Stimulated activated CD4-positive, alpha-beta T cell treated with anti-CD3 and anti-CD28 coated beads, TNF-alpha, amount 100 ng/mL, for 24 hours (primary cell): Measurements from ENCODE around the gene MFRP.

Experiments
- DNase-seq, 3 experiments: peaks; one replicate each; pipeline ENCODE4 v3.0.0-alpha.2; 2020; ENCODE audit warnings: low read depth in 3 of 3

Gene MFRP

GRCh38 chr11:119338318-119338890 is 8.1 kb downstream of the MFRP start:
- DNase-seq = peak; percentile 45 to 68 (median 46)

GRCh38 chr11:119337581-119338317 is 8.8 kb downstream of the MFRP start:
- no peak for DNase-seq

- DNase-seq = no peak
Measured at GRCh38 chr11:119336744-119337469, 9.6 kb downstream of the MFRP start.

GRCh38 chr11:119335655-119336543 is 10.6 kb downstream of the MFRP start:
- no peak for DNase-seq

- DNase-seq = no peak
Measured at GRCh38 chr11:119335091-119335654, 11.3 kb downstream of the MFRP start.

DNA sequence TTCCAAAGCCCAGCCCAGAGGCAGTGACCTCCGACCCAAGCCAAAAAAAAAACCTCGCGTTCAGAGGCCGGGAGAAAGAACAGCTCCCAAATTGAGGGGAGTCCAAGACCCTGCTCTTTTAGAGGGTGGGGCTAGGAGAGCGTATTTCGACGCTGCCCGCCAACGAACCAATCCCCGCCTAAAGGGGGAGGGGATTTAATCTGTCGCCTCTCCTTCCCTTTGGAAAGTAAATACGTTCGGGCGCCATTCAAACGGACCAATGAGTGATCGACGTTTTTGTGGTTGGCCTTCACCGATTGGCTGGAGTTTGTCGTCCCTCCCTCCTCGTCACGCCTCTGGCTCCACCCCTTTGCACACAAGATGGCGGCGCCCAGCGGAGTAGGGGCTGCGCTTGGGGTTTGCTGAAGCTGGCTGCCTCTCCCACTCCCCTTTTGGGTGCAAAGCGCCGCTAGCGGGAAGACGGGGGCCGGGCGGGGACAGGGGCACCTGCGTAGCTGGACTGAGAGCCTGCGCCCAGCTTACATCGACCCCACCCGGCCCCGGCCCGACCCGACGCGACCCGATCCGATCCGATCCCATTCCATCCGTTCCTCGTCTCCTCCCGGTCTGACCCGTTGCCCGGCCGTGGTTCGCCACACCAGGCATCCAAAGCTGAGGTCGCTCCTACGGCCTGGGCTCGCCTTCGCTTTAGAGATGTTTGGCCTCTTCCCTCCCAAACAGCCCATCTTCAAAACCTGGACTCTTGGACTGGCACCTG is 12.2 kb downstream of the MFRP start, which contains the start of gene RNF26:
TSS of gene RNF26 (plus strand) at position 354 of the 757 bp plus-strand sequence. CDS start 596 bp downstream, outside the sequence.
- DNase-seq = peak; percentile 85 to 95 (median 92)

DNA sequence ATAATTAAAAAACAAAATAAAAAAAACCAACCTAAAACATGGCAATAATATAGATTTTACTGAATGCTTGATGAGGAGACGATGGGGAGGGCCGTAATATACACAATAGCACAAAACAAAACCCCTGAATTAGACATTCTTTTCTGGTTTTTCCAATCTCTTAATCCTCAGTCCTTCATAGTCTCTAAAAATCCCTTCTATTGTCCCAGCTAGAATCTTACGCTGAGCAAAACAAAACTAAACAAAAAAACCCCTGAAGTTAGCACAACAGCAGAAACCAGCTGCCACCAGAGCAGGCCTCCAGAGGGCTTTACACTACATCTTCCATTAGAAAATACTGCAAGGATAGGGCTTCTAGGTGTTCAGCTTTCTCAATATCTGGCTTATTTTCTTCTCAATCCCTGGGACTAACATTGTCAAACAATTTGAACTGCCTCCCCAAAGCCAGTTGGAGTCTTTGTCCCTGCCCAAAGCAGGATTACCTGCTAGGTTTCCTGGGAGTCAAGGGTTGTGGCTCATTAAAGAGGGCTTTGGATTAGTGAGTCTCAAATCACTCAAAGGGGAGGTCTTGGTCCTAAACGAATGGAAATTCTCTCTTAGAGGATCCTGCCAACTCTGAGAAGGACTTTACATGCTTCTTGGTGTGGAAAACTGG is 14.3 kb downstream of the MFRP start:
- no peak for DNase-seq

DNA sequence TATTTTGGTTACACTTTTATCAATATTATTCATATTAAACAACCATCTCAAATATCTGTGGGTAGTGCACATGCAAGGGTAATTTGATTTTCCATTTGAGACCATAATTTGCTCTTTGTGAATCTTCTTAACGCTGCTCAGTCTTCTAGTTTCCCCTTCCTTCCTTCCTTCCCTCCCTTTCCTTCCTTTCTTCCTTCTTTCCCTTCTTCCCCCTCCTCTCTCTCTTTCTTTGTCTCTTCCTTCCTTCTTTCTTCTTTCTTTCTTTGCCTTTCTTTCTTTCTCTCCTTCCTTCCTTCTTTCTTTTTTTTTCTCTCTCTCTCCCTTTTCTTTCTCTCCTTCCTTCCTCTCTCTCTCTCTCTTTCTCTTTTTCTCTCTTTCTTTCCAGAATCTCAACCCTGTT is 16.3 kb downstream of the MFRP start:
- no peak for DNase-seq

- DNase-seq = no peak
Measured at GRCh38 chr11:119329320-119329719, 17.2 kb downstream of the MFRP start.

GRCh38 chr11:119324189-119324588 is 22.3 kb downstream of the MFRP start:
- no peak for DNase-seq

DNA sequence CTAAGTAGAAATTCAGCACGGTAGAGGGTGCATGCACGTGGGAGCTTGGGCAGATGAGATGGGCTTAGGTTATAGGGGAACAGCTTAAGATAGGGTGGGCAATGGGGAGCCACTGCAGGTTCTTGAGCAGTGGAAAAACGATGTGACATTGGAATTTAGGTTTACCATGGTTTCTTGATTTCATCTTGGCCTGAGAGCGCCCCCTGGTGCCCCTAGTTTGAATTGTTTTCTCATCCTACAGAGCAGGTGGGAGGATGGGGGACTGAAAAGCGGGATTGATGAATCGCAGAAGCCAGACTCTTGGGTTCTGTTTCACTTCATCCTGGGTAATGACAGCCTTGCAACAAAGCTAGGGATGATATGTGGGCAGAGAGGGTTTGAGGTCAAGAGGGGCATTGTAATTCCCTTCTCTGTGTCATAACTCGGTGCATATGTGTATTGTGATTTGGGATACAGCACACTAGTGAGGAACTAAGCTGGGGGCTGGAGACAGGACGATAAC is 22.9 kb downstream of the MFRP start:
- peak; percentile 60 to 78 (median 67) for DNase-seq

DNA sequence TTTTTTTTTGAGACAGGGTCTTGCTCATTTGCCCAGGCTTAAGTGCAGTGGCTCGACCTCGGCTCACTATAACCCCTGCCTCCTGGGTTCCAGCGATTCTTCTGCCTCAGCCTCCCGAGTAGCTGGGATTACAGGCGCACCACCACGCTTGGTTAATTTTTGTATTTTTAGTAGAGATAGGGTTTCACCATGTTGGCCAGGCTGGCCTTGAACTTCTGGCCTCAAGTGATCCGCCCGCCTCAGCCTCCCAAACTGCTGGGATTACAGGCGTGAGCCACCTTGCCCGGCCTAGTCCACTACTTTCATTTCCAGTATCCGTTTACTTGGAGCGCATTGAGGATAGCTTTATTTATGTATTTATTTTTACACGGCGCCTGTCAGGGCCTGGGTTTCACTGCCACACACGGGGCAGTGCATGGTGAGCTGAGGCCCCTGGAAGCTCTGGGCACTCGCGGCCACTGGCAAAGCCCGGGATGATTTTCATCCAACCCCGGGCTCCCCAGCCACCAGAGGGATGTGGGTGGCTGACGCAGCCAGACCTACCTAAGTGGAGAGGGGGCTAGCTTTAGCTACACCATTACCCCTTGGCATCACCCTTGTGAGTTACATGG is 23.5 kb downstream of the MFRP start:
- DNase-seq = no peak

DNA sequence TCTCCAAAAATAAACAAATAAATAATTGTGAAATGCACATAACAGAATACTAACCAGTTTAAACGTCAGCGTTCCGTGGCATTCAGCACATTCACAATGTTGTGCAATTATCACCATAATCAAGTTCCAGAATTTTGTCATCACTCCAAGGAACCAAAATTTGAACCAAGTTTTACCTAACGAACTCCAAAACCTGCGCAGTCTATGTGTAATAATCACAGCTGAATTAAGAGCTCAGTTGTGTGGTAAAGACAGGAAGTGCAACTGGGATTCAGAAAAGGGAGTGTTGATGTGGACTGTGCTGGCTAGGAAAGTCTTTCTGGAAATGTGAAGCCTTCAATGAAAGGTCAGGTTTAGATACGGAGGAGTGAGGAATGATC is 24.2 kb downstream of the MFRP start:
- no peak for DNase-seq

GRCh38 chr11:119320776-119321524 is 25.6 kb downstream of the MFRP start:
- DNase-seq = peak in 1 of 3 experiments; percentile 60

GRCh38 chr11:119320240-119320775 is 26.2 kb downstream of the MFRP start:
- DNase-seq = no peak

DNA sequence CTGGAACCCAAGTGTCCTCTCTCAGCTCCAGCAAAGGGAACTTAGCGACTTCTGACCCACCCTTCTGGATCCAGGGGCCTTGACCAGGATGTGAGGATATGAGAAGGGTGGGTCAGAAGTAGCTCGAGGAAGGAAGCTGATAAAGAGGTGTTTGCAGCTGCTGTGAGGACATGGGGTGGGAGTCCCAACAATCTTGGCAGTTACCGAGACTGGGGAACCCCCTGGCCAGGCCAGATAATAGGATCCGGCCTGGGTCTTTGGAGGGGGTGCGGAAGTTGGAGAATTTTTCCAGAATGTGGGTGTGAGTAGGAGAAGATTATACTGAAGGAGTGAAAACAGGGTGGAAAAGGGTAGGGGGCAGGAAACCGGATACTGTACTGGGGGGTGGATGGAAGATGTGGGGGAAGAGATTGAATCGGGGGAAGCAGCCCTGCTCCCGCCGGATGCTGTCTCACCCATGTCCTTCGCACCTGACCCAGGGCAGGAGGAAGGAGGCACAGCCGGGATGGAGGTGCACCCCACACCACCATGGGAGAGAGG is 26.7 kb downstream of the MFRP start:
- DNase-seq = no peak

DNA sequence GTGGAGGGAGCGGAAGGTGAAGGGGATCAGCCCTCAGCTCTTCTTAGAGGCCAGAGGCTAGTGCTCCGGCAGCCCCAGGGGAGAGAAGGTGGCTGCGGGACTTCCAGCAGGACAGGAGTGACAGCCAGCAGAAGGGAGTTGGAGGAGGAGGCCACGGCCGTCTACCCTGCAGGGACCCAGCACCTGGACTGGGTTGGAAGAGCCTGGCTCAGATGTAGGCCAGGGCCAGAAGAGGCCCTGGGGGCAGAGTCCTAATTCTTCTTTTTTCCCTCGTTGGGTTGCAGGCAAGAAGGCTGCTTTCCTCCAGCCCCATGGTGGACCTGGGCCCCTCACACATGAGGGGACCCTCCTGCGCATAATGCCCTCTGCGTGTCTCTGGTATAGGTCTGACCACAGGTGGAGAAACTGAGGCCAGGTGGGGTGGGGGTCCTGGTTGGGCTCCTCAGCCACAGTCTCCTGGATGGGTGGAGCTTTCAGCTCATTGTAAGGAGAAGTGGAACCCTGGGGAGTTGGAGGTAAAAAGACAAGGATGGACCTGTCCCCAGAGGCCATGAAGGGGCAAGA is 27.3 kb downstream of the MFRP start:
- DNase-seq = no peak
